ENCODE data around the gene UBE2E2.

DNA sequence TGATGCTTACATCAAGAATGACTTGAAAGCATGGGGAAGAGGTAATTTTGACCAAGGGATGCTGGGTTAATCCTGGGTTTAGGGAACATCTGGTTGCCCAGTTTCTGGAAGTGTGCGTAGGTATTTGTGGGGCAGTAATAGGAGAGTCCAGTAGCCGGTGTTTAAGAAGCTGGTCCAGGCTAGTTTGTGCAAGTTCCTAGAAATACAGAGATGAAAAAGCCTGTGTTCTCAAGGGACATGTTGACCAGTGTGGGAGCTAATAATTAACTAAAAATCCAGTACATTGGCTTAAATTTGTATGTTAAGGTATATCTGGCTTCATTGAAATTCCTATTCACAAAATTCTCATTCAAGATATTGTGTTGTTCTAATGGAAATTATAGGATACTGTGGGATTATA, 51.2 kb downstream of the UBE2E2 start:
- TF ChIP-seq, protein P1, sequence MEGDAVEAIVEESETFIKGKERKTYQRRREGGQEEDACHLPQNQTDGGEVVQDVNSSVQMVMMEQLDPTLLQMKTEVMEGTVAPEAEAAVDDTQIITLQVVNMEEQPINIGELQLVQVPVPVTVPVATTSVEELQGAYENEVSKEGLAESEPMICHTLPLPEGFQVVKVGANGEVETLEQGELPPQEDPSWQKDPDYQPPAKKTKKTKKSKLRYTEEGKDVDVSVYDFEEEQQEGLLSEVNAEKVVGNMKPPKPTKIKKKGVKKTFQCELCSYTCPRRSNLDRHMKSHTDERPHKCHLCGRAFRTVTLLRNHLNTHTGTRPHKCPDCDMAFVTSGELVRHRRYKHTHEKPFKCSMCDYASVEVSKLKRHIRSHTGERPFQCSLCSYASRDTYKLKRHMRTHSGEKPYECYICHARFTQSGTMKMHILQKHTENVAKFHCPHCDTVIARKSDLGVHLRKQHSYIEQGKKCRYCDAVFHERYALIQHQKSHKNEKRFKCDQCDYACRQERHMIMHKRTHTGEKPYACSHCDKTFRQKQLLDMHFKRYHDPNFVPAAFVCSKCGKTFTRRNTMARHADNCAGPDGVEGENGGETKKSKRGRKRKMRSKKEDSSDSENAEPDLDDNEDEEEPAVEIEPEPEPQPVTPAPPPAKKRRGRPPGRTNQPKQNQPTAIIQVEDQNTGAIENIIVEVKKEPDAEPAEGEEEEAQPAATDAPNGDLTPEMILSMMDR (conservative IDR thresholded peaks at IDR 0.05; ENCODE audit: low read length) = no peak
- no peak for TF ChIP-seq EZH2phosphoT487 (IDR thresholded peaks at IDR 0.05; ENCODE audit: borderline replicate concordance)
